Rectal smooth muscle tissue (tissue), 1 donor: ENCODE data around the gene HACD3.

Experiments
- H3K27ac ChIP-seq: one replicate; pipeline ENCODE4 v1.7.0; 2013; ENCODE audit warnings: low read depth, low read length, inconsistent platforms
- H3K27me3 ChIP-seq: one replicate; pipeline ENCODE4 v1.7.0; 2013; ENCODE audit warnings: low read length; ENCODE audit not compliant: control insufficient read depth, insufficient read depth
- H3K36me3 ChIP-seq: one replicate; pipeline ENCODE4 v1.7.0; 2013; ENCODE audit warnings: low read length; ENCODE audit not compliant: control insufficient read depth, insufficient read depth
- H3K4me1 ChIP-seq: one replicate; pipeline ENCODE4 v1.7.0; 2013; ENCODE audit warnings: low read length; ENCODE audit not compliant: control insufficient read depth, insufficient read depth
- H3K4me3 ChIP-seq: one replicate; pipeline ENCODE4 v1.7.0; 2013; ENCODE audit warnings: low read length
- H3K9ac ChIP-seq: one replicate; pipeline ENCODE4 v1.7.0; 2013; ENCODE audit warnings: low read length

The HACD3 gene

DNA sequence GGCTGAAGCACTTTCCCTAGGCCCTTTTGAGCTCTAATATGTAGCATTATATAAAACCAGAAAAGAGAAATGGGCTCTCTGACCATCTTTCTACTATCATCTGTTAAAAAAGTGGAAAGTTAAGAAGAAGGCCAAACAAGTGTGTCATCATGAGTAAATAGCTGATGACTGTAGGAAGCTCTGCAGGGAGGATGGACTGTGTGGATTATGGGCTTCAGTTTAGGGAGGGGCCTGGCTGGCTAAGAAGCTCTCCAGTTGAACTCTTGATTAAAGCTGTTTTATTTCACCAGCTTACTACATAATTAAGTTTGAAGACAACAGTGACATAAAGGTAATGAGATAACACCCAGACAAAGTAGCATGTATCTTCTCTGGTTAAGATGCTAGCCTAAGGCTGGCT, 50.0 kb downstream of the HACD3 start:
- Histone ChIP-seq H3K4me3 (no peak overlapping the region), H3K27ac (no peak overlapping the region), H3K36me3 (peaks cover 25% of the 10 kb centered on the region), H3K27me3 (no peaks in the 10 kb centered on the region), H3K9ac (no peak overlapping the region), H3K4me1 (no peaks in the 10 kb centered on the region)

DNA sequence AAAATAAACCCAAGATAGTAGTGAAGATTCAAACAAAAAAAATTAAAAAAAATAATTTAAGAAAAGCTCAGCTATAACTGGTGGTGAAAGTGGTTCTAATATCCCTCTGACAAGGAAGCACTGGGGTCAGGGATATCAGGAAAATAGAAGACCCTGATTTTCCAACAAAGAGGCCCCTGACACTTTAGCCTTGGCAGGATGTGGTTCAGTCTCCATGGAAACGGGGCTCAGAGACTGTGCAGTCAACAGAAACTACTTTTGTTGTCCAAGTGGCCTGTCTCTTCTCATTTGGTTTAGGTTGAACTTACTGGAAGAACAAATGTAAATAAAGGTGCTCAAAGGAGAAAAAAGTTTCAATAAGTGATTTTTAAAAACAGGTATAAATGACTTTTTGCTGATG, 53.4 kb downstream of the HACD3 start:
- no peak overlapping the region for H3K27ac ChIP-seq
- no peak overlapping the region for H3K4me3 ChIP-seq
- peaks cover 25% of the 10 kb centered on the region for H3K36me3 ChIP-seq
- no peaks in the 10 kb centered on the region for H3K4me1 ChIP-seq
- no peaks in the 10 kb centered on the region for H3K27me3 ChIP-seq
- no peak overlapping the region for H3K9ac ChIP-seq

- H3K4me1 ChIP-seq = no peaks in the 10 kb centered on the region
- no peak overlapping the region for H3K9ac ChIP-seq
- no peaks in the 10 kb centered on the region for H3K27me3 ChIP-seq
- peaks cover 27% of the 10 kb centered on the region for H3K36me3 ChIP-seq
- H3K4me3 ChIP-seq = no peak overlapping the region
- H3K27ac ChIP-seq = no peak overlapping the region
These were observed 54.0 kb downstream of the HACD3 start for GRCh38 chr15:65584241-65584640.

DNA sequence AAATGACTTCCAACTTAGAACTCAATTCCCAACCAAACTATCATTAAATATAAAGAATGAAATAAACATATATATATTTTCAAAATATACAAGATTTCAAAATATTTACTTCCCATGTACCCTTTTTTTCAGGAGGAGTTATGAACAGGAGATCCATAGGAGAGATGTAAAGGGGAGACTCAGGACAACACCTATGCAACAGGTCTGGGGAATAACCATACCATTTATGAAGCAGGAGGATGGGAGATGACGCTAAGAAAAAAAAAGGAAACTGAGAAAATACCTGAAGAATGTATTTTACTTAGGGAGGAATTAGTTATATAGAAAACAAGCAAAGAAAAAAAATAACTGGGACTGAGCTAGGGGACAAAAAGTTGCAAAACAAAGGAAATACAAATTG, 56.8 kb downstream of the HACD3 start:
- Histone ChIP-seq H3K36me3 (peaks cover 26% of the 10 kb centered on the region), H3K27me3 (no peaks in the 10 kb centered on the region), H3K4me1 (no peaks in the 10 kb centered on the region), H3K27ac (no peak overlapping the region), H3K4me3 (no peak overlapping the region), H3K9ac (no peak overlapping the region)

DNA sequence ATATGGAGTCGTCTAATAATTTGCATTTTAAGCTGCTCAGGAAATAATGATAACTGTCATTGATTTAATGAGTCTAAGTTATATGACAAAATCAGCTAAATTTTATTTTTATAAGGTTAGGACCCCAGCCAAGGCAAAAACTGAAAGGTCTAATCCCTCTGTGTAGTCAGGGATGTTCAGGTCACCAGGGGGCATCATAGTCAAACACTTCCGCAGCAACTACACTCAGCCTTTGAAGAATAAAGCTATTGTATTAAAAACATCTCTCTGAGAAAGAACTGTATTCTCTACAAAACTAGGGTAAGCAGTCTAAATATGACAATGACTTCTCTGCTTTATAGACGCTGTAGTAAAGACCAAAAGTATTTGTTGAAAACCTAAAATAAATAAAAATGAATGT, 65.7 kb downstream of the HACD3 start:
- Histone ChIP-seq H3K27ac (no peak overlapping the region), H3K4me3 (no peak overlapping the region), H3K36me3 (peaks cover 26% of the 10 kb centered on the region), H3K27me3 (no peaks in the 10 kb centered on the region), H3K9ac (no peak overlapping the region), H3K4me1 (no peaks in the 10 kb centered on the region)

DNA sequence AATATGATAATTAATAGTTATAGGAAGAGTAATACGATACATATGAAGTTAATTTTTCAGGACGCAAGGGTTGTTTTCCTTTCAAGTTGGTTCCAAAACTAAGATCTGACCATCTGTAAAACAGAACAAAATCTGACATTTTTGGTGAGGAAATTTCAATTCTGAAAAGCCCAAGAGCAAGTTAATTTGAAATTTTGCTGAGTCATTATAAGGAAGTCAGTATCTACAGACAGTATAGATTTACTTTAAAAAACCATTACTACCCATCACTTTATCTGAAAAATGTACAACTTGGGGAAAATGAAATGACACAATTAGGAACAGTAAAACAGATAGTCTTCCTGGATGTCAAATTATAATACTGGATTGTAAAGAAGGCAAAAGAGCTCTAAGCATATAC, 68.2 kb downstream of the HACD3 start:
- Histone ChIP-seq H3K4me1 (no peaks in the 10 kb centered on the region), H3K4me3 (no peak overlapping the region), H3K9ac (no peak overlapping the region), H3K27ac (no peak overlapping the region), H3K36me3 (peaks cover 21% of the 10 kb centered on the region), H3K27me3 (no peaks in the 10 kb centered on the region)

DNA sequence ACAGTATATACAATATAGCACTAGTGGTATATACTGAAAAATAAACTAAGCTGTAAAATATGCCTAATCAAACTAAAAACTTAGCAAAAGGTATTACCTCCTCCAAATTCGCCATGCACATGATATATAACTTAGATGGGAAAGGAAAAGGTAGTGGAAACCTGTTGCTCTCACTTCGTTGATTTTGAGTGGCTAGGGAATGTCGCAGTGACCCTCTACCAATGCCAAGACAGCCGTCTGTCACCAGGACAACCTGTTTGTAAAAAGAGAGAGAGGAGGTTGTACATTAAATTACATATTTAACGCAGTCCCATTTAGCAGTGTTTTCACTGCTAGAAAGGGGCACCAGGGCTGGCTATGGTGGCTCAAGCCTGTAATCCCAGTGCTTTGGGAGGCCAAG, 69.4 kb downstream of the HACD3 start:
- no peaks in the 10 kb centered on the region for H3K27me3 ChIP-seq
- no peak overlapping the region for H3K9ac ChIP-seq
- H3K4me1 ChIP-seq = no peaks in the 10 kb centered on the region
- peaks cover 25% of the 10 kb centered on the region for H3K36me3 ChIP-seq
- H3K4me3 ChIP-seq = no peak overlapping the region
- H3K27ac ChIP-seq = no peak overlapping the region

- no peak overlapping the region for H3K4me3 ChIP-seq
- H3K27ac ChIP-seq = no peak overlapping the region
- no peaks in the 10 kb centered on the region for H3K4me1 ChIP-seq
- H3K9ac ChIP-seq = no peak overlapping the region
- H3K27me3 ChIP-seq = no peaks in the 10 kb centered on the region
- peaks cover 19% of the 10 kb centered on the region for H3K36me3 ChIP-seq
These were observed 72.9 kb downstream of the HACD3 start for GRCh38 chr15:65603134-65603533.

DNA sequence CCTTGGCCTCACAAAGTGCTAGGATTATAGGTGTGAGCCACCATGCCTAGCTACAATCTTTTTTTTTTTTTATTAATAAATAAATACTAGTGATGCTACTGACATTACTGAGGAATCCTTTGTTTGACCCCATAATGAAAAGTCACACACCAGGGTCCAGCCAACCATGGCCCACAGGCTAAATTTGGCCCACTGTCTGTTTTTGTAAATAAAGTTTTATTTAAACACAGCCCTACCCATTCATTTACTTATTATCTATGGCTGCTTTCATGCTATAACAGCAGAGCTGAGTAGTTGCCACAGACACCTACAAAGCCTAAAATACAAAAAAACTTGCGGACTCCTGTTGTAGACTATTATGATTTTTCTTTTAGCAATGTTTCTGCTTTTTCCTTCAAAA, 73.3 kb downstream of the HACD3 start:
- no peaks in the 10 kb centered on the region for H3K4me1 ChIP-seq
- no peak overlapping the region for H3K9ac ChIP-seq
- no peaks in the 10 kb centered on the region for H3K27me3 ChIP-seq
- peaks cover 15% of the 10 kb centered on the region for H3K36me3 ChIP-seq
- no peak overlapping the region for H3K4me3 ChIP-seq
- H3K27ac ChIP-seq = no peak overlapping the region

GRCh38 chr15:65610871-65611718, 80.8 kb downstream of the HACD3 start, which contains the start of gene INTS14:
Gene INTS14, minus strand, starts transcription at chr15:65611131. Its CDS starts 3,751 bp downstream, at chr15:65607380.
- Histone ChIP-seq H3K9ac (peak within 1 kb of the TSS; percentile 92), H3K27ac (peak within 1 kb of the TSS; percentile 98), H3K36me3 (no peaks in the 10 kb centered on the region), H3K27me3 (no peaks in the 10 kb centered on the region), H3K4me1 (peaks cover 9% of the 10 kb centered on the region), H3K4me3 (peak within 1 kb of the TSS; percentile 94)

GRCh38 chr15:65611888-65612615, 81.8 kb downstream of the HACD3 start:
- peak overlapping the region; percentile 92 for H3K9ac ChIP-seq

DNA sequence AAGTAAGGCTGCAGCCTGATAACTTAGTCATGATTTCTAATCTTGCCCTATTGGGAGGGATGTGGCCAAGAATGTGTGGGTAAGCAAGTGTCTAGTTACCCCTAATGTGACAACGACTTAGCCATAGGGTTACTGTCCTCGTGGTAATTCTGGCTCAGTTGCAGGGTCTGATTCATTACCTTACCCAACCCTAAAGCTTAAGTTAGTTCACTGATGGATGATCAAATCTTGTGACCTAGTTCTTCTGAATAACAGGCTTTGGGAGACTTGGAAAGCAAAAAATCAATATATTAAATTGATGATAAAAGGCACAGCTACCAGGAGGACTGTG, 82.3 kb downstream of the HACD3 start:
- H3K4me1 ChIP-seq = peaks cover 9% of the 10 kb centered on the region

More at GRCh38 chr15:65611888-65612615, 81.8 kb downstream of the HACD3 start:
- Histone ChIP-seq H3K4me3 (peak overlapping the region; percentile 94), H3K27ac (peak overlapping the region; percentile 98), H3K36me3 (no peaks in the 10 kb centered on the region), H3K27me3 (no peaks in the 10 kb centered on the region), H3K4me1 (peaks cover 9% of the 10 kb centered on the region)

More for the DNA sequence above, 82.3 kb downstream of the HACD3 start:
- Histone ChIP-seq H3K4me3 (no peak overlapping the region), H3K27me3 (no peaks in the 10 kb centered on the region), H3K27ac (no peak overlapping the region), H3K9ac (no peak overlapping the region), H3K36me3 (no peaks in the 10 kb centered on the region)
